NCI-H345 treated with DMSO at 0.1 percent for 48 hours (cell line): ENCODE results near the gene EPHX1.
A peak's percentile ranks its signal among the peaks of the same experiment; 100 is the strongest.
"Not testable (repeated sequence)": the region's sequence is repeated elsewhere in the genome, so short reads cannot be mapped to it uniquely, and the experiment has no call there.

Experiments
- DNase-seq: peaks from one replicate; lab custom pipeline; 2025; ENCODE audit not compliant: unreplicated experiment; lab: John Stamatoyannopoulos, UW

EPHX1 gene

GRCh38 chr1:225809842-225810578 lies at the start of gene EPHX1:
TSS of gene EPHX1 (plus strand) at chr1:225810124. CDS start at chr1:225828730, 18,606 bp downstream.
- peak; percentile 82 for DNase-seq

- no peak for DNase-seq
Observed at GRCh38 chr1:225760531-225760930, 49.4 kb upstream of the EPHX1 start.

GRCh38 chr1:225761395-225761794 lies 48.5 kb upstream of the EPHX1 start:
- not testable (repeated sequence) for DNase-seq

GRCh38 chr1:225762002-225762441 lies 47.9 kb upstream of the EPHX1 start:
- DNase-seq: peak; percentile 17

- no peak for DNase-seq
Observed at GRCh38 chr1:225762444-225762843, 47.5 kb upstream of the EPHX1 start.

GRCh38 chr1:225763716-225764548 lies 46.0 kb upstream of the EPHX1 start:
- no peak for DNase-seq

GRCh38 chr1:225765982-225766674 lies 43.8 kb upstream of the EPHX1 start:
- no peak for DNase-seq

GRCh38 chr1:225766967-225767633 lies 42.8 kb upstream of the EPHX1 start:
- no peak for DNase-seq

GRCh38 chr1:225767634-225768540 lies 42.0 kb upstream of the EPHX1 start:
- DNase-seq: no peak

GRCh38 chr1:225768662-225769426 lies 41.1 kb upstream of the EPHX1 start:
- DNase-seq: no peak

- no peak for DNase-seq
Observed at GRCh38 chr1:225769687-225770086, 40.2 kb upstream of the EPHX1 start.

- no peak for DNase-seq
Observed at GRCh38 chr1:225770561-225771248, 39.2 kb upstream of the EPHX1 start.

GRCh38 chr1:225771661-225772322 lies 38.1 kb upstream of the EPHX1 start:
- no peak for DNase-seq

GRCh38 chr1:225772323-225772768 lies 37.6 kb upstream of the EPHX1 start:
- DNase-seq: peak; percentile 61

- DNase-seq: no peak
Observed at GRCh38 chr1:225772848-225773247, 37.1 kb upstream of the EPHX1 start.

- DNase-seq: no peak
Observed at GRCh38 chr1:225774281-225775147, 35.4 kb upstream of the EPHX1 start.

- DNase-seq: no peak
Observed at GRCh38 chr1:225776294-225776693, 33.6 kb upstream of the EPHX1 start.
